GM21423 (cell line): Measurements from ENCODE around the gene RPUSD4.

Experiments
- ATAC-seq: cut with Tn5 transposase; IDR thresholded peaks from one replicate; pipeline ENCODE4 v1.9.1; 2021; ENCODE audit warnings: mild to moderate bottlenecking, moderate library complexity; ENCODE audit not compliant: unreplicated experiment

RPUSD4 gene

DNA sequence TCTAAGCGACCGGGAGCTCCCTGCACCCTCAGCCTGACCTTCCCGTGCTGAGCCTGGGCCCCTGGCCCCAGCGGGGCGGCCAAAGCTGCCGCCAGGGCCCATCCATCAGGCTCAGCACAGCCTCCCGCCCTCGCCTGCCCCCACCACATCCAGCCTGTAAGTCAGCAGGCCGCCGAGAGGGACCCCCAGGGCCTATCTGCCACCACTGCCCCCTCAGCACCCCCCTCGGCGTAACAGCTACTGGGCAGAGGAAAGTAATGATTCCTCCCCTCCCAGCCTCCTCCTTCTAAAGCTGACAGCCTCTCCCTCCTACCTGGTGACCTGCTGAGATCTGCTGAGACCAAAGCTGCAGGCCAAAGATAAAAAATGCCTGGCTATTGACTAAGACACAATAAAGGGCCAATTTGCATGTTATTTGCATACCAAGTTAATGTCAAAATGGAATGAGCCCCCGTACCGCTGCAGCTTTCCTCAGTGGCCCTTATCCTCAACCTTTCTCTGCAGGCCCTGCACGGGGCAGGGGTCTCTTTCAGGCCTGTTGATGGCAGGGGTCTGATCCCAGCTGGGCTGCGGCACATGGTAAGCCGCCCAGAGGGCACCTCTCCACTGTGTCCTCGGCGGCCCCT is 51.6 kb downstream of the RPUSD4 start:
- no peak for ATAC-seq

DNA sequence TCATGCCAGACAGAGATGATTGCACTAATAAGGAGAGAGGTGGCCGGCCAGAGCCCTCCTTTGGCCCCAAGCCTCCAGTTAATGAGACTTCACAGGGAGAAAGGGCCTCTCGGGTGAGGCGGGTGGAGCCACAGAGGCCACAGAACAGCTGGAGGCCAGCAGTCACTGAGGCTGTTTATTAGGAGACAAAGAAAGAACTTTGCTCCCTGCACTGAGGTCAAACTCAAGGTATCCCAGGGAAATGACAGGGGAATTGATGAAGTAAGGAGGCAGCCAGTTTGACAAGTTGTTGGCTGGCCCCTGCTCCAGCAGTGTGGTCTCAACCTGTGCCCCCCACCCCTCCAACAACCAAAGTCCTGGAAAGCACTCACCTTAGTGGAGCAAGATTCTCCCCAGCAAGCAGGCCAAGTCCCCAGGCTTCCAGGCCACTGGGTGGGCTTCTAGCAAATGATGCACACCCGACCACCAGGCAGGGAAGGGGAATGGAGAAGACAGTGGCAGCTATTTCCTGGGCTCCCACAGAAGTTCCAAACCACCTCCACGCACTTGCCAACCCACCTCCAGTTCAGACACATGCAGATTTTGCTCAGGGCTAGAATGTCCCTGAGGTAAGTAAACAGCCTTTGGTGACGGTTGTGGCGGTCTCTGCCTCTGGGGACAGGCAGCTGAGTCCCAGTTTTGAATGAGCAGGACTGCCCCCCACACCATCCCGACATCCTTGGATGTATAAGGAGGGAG is 53.2 kb downstream of the RPUSD4 start:
- ATAC-seq, result no peak

DNA sequence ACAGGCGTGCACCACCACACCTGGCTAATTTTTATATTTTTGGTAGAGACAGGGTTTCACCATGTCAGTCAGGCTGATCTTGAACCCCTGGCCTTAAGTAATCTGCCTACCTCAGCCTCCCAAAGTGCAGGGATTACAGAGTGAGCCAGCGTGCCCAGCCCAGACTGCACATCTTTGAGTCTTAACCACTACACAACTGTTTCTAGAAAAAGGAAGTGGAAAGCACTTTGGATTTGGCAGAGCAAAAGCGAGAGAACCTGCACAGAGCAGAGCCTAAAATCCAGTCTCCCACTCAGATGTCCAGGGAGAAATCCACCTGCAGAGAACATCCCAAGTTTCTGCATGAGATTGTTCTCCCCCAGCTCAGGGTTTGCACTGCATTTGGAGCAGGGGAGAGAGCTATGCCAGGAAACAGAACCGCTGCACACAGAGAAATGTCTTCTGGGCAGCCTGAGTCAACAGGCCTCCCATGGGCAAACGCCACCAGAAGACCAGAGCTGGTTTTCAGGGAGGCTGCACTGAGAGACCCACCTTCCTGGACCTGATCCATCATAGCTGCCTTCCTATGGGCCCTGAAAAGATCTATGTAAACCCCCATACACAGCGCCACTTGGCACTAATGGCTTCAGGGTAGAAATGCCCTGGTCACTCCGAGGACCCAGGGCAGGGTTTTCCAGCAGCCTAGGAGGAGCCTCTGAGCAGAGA is 54.0 kb downstream of the RPUSD4 start:
- ATAC-seq, result no peak

DNA sequence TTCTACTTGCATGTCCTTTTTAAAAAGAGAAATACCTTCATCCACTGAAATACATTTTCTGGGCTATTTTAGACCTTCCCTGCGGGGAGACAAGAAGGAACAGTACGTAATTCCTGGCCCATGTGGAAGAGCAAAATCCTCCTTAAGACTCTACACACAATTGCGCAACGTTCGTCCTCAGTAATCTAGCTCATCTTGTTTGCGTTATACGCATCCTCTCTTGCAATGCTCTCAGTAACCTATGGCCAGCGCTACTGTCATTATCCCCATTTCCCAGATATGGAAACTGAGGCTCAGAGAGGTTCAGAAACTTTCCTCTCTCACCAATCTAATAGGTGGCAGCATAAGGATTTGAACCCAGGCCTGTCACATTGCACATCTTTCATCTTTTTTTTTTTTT is 54.6 kb downstream of the RPUSD4 start:
- ATAC-seq, result no peak

- no peak for ATAC-seq
Observed at GRCh38 chr11:126155402-126156187, 55.9 kb downstream of the RPUSD4 start.

GRCh38 chr11:126154691-126155090 is 56.8 kb downstream of the RPUSD4 start:
- ATAC-seq, result no peak

DNA sequence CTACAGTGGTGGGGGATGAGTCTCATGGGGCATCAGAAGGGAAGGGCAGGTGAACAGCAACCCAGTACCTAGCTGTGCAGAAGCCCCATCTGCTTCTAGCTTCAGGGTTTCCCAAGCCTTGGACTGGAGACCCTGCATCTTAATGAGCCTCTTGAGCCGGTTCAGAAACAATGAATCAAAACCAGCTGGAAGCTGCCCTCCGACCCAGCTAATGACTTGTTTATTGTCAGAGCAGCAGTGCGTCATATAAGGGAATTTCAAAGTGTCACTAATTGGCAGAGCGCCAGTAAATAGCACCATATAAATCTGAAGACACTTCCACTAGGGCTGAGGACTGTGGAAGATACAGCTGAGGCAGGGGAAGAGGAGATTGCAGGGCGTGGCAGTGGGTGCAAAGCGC is 57.5 kb downstream of the RPUSD4 start:
- ATAC-seq, result no peak

DNA sequence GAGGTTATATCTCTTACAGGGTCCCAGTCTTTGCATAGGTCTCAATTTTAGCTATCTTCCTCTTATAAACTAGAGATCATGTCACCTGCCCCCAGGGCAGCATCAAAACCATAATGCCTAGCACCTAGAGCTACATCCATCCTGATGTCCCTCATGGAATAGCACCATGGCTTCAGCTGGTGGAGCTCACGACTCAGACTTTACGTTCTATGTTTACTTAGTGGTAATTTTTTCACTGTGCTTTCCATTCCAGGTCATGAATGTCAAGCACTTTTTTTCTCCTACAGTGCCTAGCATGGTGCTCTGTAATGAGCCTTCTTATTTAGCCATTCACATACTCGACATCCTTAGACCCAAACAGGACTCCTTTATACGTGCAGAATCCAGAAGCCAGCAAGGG is 58.4 kb downstream of the RPUSD4 start:
- no peak for ATAC-seq

DNA sequence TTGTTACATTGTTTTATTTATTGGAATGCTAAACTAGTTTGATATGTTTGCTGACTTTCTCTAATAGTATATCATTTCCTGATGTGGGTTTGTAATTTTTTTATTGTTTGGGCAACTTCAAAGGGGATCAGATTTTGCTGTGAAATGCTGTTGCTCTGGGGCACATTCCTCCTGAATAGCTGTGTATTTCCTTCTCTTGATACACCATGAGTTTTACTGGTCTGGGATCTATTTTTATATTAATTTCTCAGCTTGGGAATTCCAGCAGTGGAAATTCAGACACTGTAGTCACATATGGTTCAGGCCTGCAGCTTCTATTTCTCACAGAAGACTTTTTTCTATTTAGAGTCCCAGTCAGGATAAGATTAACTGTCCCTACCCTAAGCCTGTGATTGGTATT is 58.9 kb downstream of the RPUSD4 start:
- ATAC-seq, result no peak

- no peak for ATAC-seq
Observed at GRCh38 chr11:126152152-126152551, 59.3 kb downstream of the RPUSD4 start.
